Measurements from ENCODE around the gene METTL1. TPM values are rescaled to one million over a fixed set of nuclear protein-coding genes. Genes with fewer than 3 reads are reported as not detected.

The METTL1 gene
- total and polyA plus RNA-seq, 9 donors: 5.7 to 48.6 (median 26.4) TPM

- Histone ChIP-seq H3K9me3 (no peaks in the 10 kb centered on the region), H3K27me3 (no peaks in the 10 kb centered on the region), H3K36me3 (no peaks in the 10 kb centered on the region), H3K4me3 (peak overlapping the region; percentile 86), H3K27ac (peak overlapping the region; percentile 67 to 85), H3K4me1 (ENCODE audit: insufficient read depth) (peaks cover 8% of the 10 kb centered on the region)
- TF ChIP-seq POLR2A (IDR thresholded peaks at IDR 0.05) (no peak), EP300 (IDR thresholded peaks at IDR 0.05) (no peak)
- intact Hi-C loops (cut with DNase I): no loop called here
- 2% methylated on average over 16 of the region's 16 CpGs for WGBS, 3 donors
- DNase-seq: peak; percentile 91 to 95 (median 93)
Measured at GRCh38 chr12:57771236-57771872, 551 bp downstream of the METTL1 start.

GRCh38 chr12:57770734-57771133 is 1.2 kb downstream of the METTL1 start:
- TF ChIP-seq CTCF (IDR thresholded peaks at IDR 0.05): no peak
- TF ChIP-seq POLR2A (IDR thresholded peaks at IDR 0.05): no peak
- no peak for TF ChIP-seq EP300 (IDR thresholded peaks at IDR 0.05)
- DNase-seq: no peak
- Histone ChIP-seq H3K4me3 (no peak overlapping the region), H3K4me1 (ENCODE audit: insufficient read depth) (peaks cover 9% of the 10 kb centered on the region), H3K9me3 (no peaks in the 10 kb centered on the region), H3K27me3 (no peaks in the 10 kb centered on the region), H3K36me3 (no peaks in the 10 kb centered on the region), H3K27ac (peak overlapping the region in 1 of 2 donors; percentile 85)
- intact Hi-C loops (cut with DNase I): no loop called here
- 80 to 89% (median 83%) methylated on average over 4 of the region's 4 CpGs for WGBS, 3 donors

DNA sequence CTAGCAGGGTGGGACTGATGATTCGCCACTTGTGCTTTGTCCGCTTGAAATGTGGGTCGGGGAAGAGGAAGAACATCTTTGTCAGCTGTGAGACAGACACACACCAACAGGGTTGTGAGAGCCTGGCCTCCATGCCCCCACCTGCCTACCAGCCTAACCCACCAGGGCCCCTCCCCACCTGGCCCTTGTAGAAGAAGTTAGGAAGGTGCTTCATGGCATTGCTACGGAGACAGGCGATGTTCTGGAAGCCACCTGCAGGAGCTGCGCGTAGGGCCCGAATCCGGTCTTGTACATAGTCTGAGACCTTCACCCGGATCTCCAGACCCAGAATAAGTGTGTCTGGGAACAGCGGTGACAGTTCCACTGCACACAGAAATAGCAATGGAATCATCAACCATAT is 2.3 kb downstream of the METTL1 start:
- TF ChIP-seq POLR2A (IDR thresholded peaks at IDR 0.05): no peak
- no peak for TF ChIP-seq EP300 (IDR thresholded peaks at IDR 0.05)
- no peak for TF ChIP-seq CTCF (IDR thresholded peaks at IDR 0.05)
- Histone ChIP-seq H3K36me3 (no peaks in the 10 kb centered on the region), H3K9me3 (no peaks in the 10 kb centered on the region), H3K27me3 (no peaks in the 10 kb centered on the region), H3K4me1 (ENCODE audit: insufficient read depth) (peaks cover 14% of the 10 kb centered on the region), H3K27ac (no peak overlapping the region), H3K4me3 (no peak overlapping the region)
- intact Hi-C loops (cut with DNase I): no loop called here
- 94 to 96% (median 95%) methylated on average over 11 of the region's 11 CpGs for WGBS, 3 donors
- DNase-seq: no peak

GRCh38 chr12:57767876-57768275 is 4.0 kb downstream of the METTL1 start:
- no peak overlapping the region for H3K27ac ChIP-seq
- peaks cover 14% of the 10 kb centered on the region for H3K4me1 ChIP-seq (ENCODE audit: insufficient read depth)
- no peaks in the 10 kb centered on the region for H3K9me3 ChIP-seq
- no peak overlapping the region for H3K4me3 ChIP-seq
- no peak for DNase-seq
- WGBS, 3 donors: 83 to 88% (median 87%) methylated on average over 3 of the region's 3 CpGs
- intact Hi-C loops (cut with DNase I): no loop called here
- no peaks in the 10 kb centered on the region for H3K27me3 ChIP-seq
- TF ChIP-seq POLR2A (IDR thresholded peaks at IDR 0.05): no peak
- TF ChIP-seq EP300 (IDR thresholded peaks at IDR 0.05): no peak
- TF ChIP-seq CTCF (IDR thresholded peaks at IDR 0.05): no peak
- H3K36me3 ChIP-seq: no peaks in the 10 kb centered on the region

DNA sequence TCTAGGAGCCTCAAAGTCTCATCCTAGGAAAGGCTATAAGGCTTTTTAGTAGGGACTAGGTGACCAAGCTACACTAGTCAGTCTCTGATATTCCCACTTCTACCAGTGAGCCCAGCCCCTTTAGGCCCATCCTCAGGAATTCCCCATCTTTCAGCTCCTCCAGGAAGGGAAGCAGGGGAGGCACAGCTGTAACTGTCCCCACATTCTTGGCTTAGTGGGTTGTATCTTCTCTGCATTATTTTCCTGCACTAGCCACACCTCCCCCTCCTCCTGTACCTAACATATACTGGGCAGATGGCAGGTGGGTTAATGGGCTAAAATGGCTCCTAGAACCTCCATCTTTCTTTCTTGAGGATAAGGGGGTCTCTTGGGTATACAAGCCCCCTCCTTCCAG is 4.6 kb downstream of the METTL1 start:
- Histone ChIP-seq H3K4me1 (ENCODE audit: insufficient read depth) (peaks cover 14% of the 10 kb centered on the region), H3K36me3 (no peaks in the 10 kb centered on the region), H3K9me3 (no peaks in the 10 kb centered on the region), H3K4me3 (no peak overlapping the region), H3K27me3 (no peaks in the 10 kb centered on the region), H3K27ac (no peak overlapping the region)
- no peak for TF ChIP-seq POLR2A (IDR thresholded peaks at IDR 0.05)
- no peak for TF ChIP-seq EP300 (IDR thresholded peaks at IDR 0.05)
- TF ChIP-seq CTCF (IDR thresholded peaks at IDR 0.05): no peak
- DNase-seq: no peak
- intact Hi-C loops (cut with DNase I): no loop called here

Data from ovary (tissue), 9 donors.